Stomach (tissue), 4 donors: Measurements from ENCODE around the gene TNS3.

Experiments
- EP300 ChIP-seq: sonication (generic); formaldehyde crosslinking; IDR thresholded peaks from one replicate; pipeline ENCODE4 v1.6.1; 2017; ENCODE audit warnings: antibody characterized with exemption
- POLR2A ChIP-seq, 4 donors: fragments of 450-650 bp; IDR thresholded peaks; one replicate each; pipeline ENCODE4 v1.6.1; 2016; ENCODE audit warnings: antibody characterized with exemption in 4 of 4, control low read depth in 2 of 4, mild to moderate bottlenecking in 1 of 4, moderate library complexity in 1 of 4

DNA sequence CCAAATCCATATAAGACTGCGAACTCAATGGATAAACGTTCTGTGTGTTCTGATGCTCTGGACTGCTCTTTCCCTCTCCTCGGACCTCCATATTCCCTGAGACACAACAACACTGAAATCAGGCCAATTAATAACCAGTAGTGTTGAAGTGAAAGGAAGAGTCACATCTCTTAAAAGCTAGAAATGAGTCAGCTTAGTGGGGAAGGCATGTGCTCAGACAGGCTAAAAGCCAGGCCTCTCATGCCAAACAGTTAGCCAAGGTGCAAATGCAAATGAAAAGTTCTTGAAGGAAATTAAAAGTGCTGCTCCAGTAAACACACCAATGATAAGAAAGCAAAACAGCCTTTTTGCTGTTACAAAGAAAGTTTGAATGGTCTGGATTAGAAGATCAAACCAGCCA lies 29.3 kb downstream of the TNS3 start:
- TF ChIP-seq POLR2A (IDR thresholded peaks at IDR 0.05) = no peak
- TF ChIP-seq EP300 = no peak
